HG03097 (cell line): ENCODE measurements around the gene OR4Q3.
"Not testable (repeated sequence)": the region's sequence is repeated elsewhere in the genome, so short reads cannot be mapped to it uniquely, and the experiment has no call there.

ENCODE experiments used
- ATAC-seq: cut with Tn5 transposase; IDR thresholded peaks from one replicate; pipeline ENCODE4 v1.9.1; 2021; ENCODE audit not compliant: unreplicated experiment, low FRiP score

The OR4Q3 gene

DNA sequence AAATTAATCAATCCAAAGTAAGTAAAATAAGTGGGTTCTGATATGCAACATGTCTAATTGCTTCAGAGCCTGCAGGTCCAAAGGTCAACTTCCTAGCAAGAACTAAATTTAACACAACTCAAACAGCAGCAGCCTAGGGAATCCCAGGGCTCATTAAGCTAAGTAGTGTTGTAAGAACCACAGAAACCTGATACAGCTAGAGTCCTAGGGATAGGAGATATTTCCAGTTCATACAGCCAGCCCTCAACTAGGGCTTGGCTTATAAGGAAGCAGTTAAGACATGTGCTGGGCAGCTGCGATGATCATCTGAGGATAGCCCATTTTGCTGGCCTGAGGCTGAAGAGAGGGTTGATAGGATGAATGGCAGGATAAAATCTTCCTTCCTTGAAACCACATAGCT is at the start of gene OR4Q3:
TSS of gene OR4Q3 (plus strand) at position 316 of the 400 bp plus-strand sequence.
- no peak for ATAC-seq

DNA sequence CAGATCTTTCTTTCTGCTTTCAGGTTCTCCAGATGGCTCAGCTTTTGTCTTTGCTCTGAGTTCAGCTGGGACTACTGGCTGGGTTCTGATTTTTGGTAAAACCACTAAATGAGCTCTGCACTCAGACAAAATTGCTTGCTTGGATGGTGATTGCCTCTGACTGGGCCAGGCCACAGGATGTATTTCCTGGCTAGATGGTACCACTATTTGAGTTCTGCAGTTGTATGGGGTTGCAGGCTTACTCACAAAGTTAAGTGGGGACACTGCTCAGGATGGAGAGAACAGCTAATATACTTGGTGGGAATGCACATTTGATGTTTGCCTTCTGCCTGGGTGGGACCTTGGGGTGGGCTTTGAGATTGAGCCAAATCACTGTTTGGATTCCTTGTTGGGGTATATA is 14.0 kb upstream of the OR4Q3 start:
- ATAC-seq, result no peak

DNA sequence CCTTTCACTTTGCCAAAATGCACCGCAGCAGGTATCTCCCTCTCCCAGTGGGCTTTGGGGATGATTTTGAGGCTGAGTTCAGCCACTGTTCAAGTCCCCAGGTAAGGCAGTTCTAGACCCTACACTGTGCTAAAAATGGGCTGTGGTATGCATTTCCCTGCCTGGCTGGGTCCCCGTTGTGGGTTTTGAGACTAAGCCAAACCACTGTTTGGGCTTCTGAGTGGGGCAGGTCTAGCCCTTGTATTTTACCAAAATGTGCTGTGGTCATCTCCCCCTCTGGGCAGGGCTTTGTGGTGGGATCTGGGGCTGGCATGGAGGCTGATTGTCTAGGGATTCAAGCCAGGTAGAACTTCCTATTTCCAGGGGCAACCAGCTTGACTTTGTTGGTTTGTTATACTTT is 13.6 kb upstream of the OR4Q3 start:
- no peak for ATAC-seq

DNA sequence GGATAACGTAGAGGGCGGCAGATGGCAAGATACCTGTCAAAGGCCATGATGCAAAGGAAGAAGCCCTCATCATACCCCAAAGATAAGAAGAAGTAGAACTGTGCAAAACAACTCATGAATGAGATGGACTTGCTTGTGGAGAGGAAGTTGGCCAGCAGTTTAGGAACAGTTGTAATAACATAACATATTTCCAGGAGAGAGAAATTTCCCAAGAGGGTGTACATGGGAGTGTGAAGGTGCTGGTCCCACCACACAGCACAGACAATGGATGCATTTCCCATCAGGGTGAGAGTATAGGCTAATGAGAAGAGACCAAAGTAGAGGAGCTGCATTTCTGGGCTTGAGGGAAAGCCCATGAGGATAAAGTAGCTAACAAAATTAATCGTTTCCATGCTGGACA is 9.5 kb upstream of the OR4Q3 start:
- ATAC-seq, result not testable (repeated sequence)

DNA sequence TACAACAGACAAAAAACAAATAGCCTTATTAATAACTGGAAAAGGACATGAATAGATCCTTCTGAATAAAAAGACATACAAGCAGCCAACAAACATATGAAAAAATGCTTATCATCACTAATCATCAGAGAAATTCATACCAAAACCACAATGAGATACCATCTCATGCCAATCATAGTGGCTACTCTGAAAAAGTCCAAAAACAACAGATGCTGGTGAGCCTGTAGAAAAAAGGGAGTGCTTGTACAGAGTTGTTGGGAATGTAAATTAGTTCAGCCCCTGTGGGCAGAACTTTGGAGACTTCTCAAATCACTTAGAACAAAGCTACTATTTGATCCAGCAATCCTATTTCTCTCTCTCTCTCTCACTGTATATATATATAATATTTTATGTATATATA is 8.9 kb downstream of the OR4Q3 start:
- ATAC-seq, result not testable (repeated sequence)

DNA sequence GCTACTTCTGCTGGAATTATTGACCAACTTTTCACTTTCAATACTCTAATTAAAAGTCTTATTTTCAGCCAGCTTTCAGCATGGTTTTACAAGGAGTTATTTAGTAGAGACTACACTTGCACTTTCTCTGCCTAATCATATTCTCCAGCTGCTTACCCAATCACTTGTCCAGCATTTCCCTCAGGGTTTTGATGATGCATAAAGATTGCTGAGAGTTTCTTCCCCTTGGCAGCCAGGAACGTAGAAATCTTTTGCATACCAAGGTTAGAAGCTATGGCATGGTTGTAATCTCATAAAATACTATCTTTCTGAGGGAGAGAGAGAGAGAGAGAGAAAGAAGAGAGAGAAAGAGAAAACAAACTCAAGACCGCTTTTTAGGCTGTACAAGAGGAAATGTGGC is 10.8 kb downstream of the OR4Q3 start:
- ATAC-seq, result no peak

DNA sequence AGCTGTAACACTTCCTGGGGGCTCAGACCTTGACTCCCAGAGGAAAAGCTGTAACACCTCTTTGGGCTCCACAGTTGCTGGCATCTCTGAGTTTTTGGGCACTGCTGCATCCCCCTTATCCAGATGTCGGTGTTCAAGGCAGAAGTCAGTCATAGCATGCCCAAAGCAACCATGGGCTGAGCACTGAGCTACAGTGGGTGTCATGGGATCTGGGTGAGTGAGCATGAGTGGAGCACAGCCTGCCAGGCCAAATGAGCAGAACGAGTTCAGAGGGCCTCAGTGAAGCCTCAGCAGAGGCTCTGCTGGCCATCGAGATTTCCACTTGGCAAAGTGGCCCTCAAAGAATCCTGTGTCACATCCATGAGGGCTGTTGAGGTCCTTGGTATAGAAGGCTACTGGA is 28.1 kb downstream of the OR4Q3 start:
- not testable (repeated sequence) for ATAC-seq

DNA sequence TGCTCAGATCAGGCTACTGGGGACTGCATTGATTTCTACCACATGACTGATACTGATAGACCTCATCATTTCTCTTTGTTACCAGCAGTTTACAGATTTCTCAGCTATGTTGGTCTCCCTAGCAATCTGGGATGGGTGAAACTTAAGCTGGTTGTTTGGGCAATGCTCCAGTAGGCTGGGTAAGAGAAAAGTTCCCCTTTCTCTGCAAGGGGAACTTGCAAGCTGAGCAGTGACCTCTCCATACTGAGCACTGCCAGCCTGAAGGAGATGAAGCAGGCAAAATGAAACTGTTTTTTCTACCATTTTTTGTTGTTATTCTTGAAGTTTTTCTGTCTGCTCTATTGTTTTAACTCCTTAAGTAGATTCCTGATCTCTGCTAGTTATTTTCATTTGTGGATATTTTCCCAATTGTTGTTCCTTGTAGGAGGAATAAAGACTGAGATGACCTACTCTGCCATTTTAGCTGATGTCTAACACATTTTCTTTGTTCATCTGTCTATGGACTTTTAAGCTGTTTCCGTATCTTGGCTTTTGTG is 28.6 kb downstream of the OR4Q3 start:
- ATAC-seq, result no peak

DNA sequence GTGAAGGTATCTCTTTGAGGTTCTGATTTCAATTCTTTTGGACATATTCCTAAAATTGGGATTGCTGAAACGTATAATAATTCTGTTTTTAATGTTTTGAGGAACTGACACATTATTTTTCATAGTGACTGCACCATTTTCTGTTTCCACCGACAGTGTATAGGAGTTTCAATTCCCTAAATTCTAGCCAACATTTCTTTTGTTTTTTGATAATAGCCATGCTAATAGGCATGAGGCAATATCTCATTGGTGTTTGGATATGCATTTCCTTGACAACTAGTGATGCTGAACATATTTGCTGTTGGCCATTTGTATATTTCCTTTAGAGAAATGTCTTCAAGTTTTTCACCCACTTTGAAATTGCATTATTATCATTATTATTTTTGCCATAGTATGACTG is 29.1 kb downstream of the OR4Q3 start:
- not testable (repeated sequence) for ATAC-seq

DNA sequence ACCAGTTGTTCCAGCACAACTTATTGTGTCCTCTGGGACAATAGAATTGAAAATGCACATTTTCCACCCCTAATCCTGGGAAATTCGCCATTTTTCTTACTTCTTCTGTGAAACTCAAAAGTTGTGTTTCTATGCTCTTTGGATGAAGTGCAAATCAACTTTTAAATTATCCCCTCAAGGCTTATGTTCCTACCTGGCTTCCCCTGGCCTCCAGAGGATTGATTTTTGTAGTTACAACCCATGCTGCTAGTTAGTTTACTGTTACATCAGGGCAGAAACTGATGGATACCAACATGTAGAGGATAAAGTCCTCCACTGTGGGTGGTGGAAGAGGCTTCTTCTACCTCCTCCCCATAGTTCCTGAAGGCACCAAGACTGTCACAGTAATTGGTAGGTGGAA is 29.8 kb downstream of the OR4Q3 start, which contains the start of gene OR4M1:
TSS of gene OR4M1 (plus strand) at position 301 of the 400 bp plus-strand sequence. CDS start 6,819 bp downstream, outside the sequence.
- not testable (repeated sequence) for ATAC-seq

DNA sequence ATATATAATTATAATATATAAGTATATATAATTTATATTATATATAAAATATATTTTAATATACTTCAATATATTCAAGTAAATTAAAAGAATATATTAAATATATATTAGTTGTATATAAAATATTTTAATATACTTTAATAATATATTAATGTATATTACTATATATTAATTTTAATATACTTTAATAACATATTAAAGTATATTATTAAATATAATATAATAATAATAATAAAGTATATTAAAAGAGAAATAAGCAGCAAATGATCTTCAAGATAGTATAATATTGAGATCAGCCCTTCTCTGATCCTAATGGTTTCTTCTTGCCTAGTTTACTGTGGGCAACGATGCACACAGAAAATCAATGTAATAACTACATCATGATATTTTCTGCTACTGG is 32.2 kb downstream of the OR4Q3 start:
- no peak for ATAC-seq

DNA sequence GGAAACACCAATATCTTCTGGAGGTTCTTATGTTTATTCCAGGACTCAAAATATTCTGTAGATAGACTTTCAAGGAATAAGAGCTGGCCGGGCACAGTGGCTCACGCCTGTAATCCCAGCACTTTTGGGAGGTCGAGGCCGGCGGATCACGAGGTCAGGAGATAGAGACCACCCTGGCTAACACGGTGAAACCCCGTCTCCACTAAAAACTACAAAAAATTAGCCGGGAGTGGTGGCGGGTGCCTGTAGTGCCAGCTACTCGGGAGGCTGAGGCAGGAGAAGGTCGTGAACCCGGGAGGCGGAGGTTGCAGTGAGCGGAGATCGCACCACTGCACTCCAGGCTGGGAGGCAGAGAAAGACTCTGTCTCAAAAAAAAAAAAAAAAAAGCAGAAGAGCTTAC is 42.5 kb downstream of the OR4Q3 start:
- not testable (repeated sequence) for ATAC-seq

DNA sequence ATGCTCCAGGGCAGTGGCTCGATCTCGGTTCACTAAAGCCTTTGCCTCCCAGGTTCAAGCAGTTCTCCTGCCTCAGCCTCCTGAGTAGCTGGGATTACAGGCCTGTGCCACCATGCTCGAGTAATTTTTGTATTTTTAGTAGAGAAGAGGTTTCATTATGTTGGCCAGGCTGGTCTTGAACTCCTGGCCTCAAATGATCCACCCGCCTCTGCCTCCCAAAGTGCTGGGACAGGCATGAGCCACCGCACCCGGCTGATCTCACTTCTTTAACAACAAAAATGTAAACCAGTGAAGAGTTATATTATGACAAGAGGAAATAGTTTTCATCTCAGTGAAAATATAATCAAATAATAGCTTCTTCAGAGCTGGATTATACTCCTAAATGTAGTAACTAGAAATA is 43.9 kb downstream of the OR4Q3 start:
- not testable (repeated sequence) for ATAC-seq

DNA sequence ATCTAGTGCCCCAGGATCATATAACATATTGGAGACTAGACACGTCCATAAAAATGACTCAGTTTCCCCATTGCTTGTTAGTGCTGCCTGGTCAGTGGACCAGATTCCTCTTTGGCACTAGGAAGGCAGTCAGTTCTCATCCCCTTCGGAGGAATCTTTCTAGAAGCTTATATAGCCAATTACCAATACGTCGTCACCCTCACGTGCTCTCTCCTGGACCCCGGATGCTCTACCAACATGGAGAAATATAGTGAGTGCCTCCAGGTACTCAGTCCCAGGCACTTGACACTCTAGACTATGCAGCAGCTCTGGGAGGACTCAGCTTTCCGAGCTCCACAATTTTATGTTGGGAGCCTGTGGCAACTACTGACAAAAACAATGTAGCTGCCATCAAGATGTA is 44.8 kb downstream of the OR4Q3 start:
- ATAC-seq, result not testable (repeated sequence)

DNA sequence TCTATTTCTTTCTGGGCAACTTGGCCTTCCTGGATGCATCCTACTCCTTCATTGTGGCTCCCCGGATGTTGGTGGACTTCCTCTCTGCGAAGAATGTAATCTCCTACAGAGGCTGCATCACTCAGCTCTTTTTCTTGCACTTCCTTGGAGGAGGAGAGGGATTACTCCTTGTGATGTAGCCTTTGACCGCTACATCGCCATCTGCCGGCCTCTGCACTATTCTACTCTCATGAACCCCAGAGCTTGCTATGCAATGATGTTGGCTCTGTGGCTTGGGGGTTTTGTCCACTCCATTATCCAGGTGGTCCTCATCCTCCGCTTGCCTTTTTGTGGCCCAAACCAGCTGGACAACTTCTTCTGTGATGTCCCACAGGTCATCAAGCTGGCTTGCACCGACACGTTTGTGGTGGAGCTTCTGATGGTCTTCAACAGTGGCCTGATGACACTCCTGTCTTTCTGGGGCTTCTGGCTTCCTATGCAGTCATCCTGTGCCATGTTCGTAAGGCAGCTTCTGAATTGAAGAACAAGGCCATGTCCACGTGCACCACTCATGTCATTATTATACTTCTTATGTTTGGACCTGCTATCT is 53.2 kb downstream of the OR4Q3 start:
- not testable (repeated sequence) for ATAC-seq
